Esophagus muscularis mucosa (tissue), 3 donors: ENCODE results near the gene C14orf119.

Experiments used
- POLR2A ChIP-seq: fragments of 450-650 bp; IDR thresholded peaks from one replicate; pipeline ENCODE4 v1.6.1; 2017; ENCODE audit warnings: antibody characterized with exemption, moderate library complexity, mild to moderate bottlenecking, low read depth
- POLR2AphosphoS5 ChIP-seq, 2 donors: sonication (generic); formaldehyde crosslinking; IDR thresholded peaks; one replicate each; pipeline ENCODE4 v1.6.1; 2017; ENCODE audit warnings: antibody characterized with exemption in 2 of 2
- TF ChIP-seq, protein P1 (sequence below), 3 experiments: fragments of 200-600 bp in 2 of 3; fragments of 450-650 bp in 1 of 3; sonication (generic) in 2 of 3; IDR thresholded peaks; one replicate each; pipeline ENCODE4 v1.5.1; 2017 to 2019; ENCODE audit warnings: antibody characterized with exemption in 3 of 3, mild to moderate bottlenecking in 2 of 3, moderate library complexity in 1 of 3

DNA sequence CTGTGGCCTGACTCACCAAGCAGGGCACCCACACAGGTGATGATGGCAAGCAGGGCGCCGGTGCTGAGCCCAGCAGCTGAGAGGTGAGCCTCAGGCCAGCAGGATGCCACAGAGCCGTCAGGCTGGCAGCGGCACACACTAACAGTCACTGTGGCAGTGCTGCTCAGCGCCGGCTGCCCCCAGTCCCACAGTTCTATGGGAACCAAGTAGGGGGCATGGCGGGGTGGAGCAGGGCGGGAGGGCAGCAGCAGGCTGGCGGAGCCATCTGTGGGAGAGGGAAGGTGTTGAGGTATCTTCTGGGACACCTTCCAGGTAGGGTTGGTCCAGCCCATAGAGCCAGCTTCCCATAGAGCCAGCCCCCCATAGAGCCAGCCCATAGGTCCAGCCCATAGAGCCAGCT lies 46.3 kb upstream of the C14orf119 start:
- TF ChIP-seq POLR2AphosphoS5 (IDR thresholded peaks at IDR 0.05) (no peak), POLR2A (no peak)
- TF ChIP-seq, protein P1, sequence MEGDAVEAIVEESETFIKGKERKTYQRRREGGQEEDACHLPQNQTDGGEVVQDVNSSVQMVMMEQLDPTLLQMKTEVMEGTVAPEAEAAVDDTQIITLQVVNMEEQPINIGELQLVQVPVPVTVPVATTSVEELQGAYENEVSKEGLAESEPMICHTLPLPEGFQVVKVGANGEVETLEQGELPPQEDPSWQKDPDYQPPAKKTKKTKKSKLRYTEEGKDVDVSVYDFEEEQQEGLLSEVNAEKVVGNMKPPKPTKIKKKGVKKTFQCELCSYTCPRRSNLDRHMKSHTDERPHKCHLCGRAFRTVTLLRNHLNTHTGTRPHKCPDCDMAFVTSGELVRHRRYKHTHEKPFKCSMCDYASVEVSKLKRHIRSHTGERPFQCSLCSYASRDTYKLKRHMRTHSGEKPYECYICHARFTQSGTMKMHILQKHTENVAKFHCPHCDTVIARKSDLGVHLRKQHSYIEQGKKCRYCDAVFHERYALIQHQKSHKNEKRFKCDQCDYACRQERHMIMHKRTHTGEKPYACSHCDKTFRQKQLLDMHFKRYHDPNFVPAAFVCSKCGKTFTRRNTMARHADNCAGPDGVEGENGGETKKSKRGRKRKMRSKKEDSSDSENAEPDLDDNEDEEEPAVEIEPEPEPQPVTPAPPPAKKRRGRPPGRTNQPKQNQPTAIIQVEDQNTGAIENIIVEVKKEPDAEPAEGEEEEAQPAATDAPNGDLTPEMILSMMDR (IDR thresholded peaks at IDR 0.05): no peak
